GM19372 (cell line): Measurements from ENCODE around the gene PCBP1.
A peak's percentile ranks its signal among the peaks of the same experiment; 100 is the strongest.
"Not testable (repeated sequence)": the region's sequence is repeated elsewhere in the genome, so short reads cannot be mapped to it uniquely, and the experiment has no call there.

Experiments used
- ATAC-seq: cut with Tn5 transposase; IDR thresholded peaks from one replicate; pipeline ENCODE4 v1.9.1; 2021; ENCODE audit warnings: mild to moderate bottlenecking, low read depth, moderate library complexity; ENCODE audit not compliant: unreplicated experiment

Gene PCBP1

GRCh38 chr2:70086838-70087701 lies at the start of gene PCBP1:
Gene PCBP1, plus strand, starts transcription at chr2:70087477. Its CDS starts 267 bp downstream, at chr2:70087744.
- ATAC-seq = peak; percentile 44

DNA sequence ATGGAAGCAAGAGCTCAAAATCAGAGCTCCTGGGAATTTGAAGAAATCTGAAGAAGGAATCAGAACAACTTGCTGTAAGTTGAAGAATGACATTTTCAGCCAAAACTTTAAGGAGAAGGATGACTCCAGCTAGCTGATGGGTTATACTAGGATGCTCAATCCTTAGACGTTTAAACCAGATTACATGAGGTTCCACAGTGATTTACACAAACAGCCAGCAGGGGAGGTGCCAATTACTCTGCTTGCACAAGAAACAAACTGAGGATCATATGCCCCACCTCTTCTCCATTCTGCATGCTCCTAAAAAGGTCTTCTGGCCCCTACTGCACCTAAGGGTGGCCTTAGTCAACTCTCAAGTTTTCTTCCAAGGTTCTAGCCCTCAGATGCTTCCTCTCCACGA lies 47.9 kb upstream of the PCBP1 start:
- no peak for ATAC-seq

- no peak for ATAC-seq
Measured at GRCh38 chr2:70041663-70042062, 45.6 kb upstream of the PCBP1 start.

GRCh38 chr2:70042246-70042645 lies 45.0 kb upstream of the PCBP1 start:
- ATAC-seq = no peak

GRCh38 chr2:70043252-70043875 lies 43.9 kb upstream of the PCBP1 start:
- no peak for ATAC-seq

GRCh38 chr2:70044290-70045040 lies 42.8 kb upstream of the PCBP1 start:
- no peak for ATAC-seq

DNA sequence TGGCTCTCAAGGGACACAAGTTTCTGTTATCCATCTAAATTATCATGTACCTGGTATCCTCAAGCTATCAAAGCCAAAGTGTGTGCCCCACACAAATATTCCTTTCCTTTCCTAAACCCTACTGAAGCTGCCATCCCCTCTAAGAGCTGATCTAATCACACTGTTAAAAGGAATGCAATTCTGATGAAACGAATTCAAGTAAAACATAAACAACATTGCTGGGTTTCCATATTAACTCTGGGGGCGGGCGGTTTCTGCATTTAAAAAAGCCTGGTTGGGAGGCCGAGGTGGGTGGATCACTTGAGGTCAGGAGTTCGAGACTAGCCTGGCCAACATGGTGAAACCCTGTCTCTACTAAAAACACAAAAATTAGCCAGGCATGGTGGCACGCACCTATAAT lies 41.9 kb upstream of the PCBP1 start:
- no peak for ATAC-seq

GRCh38 chr2:70045932-70046331 lies 41.3 kb upstream of the PCBP1 start:
- no peak for ATAC-seq

- no peak for ATAC-seq
Measured at GRCh38 chr2:70046534-70046933, 40.7 kb upstream of the PCBP1 start.

GRCh38 chr2:70047451-70047850 lies 39.8 kb upstream of the PCBP1 start:
- no peak for ATAC-seq

GRCh38 chr2:70049255-70049654 lies 38.0 kb upstream of the PCBP1 start:
- ATAC-seq = no peak

DNA sequence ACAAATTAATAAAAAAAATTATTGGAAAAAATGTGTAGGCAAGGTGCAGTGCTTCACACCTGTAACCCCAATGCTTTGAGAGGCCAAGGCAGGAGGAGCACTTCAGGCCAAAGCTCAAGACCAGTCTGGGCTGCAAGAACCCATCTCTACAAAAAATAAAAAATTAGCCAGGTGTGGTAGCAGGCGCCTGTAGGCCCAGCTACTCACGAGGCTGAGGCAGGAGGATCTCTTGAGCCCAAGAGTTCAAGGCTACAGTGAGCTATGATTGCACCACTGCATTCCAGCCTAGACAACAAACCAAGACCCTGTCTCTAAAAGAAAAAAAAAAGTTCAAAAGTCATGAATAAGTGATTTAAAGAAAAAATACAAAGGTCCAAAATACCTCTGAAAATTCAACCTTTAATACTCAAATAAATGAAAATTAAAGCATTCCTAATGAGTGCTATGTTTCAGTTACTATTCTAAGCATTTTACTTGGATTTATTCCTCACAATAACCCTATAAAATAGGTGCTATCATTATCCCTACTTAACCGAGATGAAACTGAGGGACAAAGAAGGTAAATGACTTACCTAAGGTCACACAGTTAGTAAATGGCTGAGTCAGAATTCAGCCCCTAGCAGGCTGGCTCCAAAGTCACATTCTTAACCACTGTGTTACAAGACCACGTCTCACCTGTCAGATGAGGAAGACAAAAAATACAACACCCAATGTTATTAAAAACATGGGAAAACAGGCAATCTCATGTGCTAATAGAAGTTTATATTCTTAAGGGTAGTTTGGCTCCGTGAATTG lies 36.4 kb upstream of the PCBP1 start:
- ATAC-seq = no peak

DNA sequence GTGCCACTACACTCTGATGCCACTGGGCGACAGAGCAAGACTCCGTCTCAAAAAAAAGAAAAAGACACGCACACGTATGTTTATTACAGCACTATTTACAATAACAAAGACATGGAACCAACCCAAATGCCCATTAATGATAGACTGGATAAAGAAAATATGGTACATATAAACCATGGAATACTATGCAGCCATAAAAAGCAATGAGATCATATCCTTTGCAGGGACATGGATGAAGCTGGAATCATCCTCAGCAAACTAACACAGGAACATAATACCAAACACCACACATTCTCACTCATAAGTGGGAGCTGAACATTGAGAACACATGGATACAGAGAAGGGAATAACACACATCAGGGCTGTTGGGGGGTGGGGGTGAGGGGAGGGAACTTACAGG lies 32.0 kb upstream of the PCBP1 start:
- not testable (repeated sequence) for ATAC-seq

DNA sequence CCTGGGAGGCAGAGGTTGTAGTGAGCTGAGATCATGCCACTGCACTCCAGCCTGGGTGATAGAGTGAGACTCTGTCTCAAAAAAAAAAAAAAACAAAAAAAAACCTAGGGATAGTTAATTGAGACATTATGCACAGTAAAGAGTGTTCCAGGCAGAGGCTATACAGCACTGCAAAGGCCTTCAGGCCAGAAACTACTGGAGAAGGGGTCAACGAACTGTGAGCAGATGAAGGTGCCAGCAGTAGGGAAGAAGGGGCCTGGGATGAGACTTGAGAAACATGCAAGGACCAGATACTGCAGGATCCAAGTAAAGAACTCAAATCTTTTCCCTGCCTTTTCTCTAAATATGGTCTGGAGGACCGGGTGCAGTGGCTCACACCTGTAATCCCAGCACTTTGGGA lies 26.0 kb upstream of the PCBP1 start:
- no peak for ATAC-seq

GRCh38 chr2:70062270-70062669 lies 25.0 kb upstream of the PCBP1 start:
- no peak for ATAC-seq

- no peak for ATAC-seq
Measured at GRCh38 chr2:70068119-70068518, 19.2 kb upstream of the PCBP1 start.

DNA sequence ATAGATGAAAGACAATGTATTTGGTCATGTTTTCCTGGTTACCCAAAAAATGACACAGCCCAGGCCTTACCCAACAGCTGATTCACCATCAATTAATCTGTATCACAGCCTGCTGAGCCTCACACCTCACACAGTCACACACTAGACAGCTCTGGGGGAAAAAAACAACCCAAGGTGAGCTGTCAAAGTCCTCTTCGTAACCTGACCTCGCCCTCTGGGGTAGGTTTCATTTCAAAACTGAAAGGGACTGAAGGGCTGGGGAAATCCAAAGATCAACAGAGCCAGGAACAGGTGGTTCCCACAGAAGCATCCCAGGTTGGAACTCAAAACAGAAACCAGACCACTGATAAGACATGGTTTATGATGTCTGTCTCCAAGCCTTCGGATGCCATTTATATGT lies 18.2 kb upstream of the PCBP1 start:
- ATAC-seq = peak; percentile 76

GRCh38 chr2:70070542-70071268 lies 16.6 kb upstream of the PCBP1 start:
- ATAC-seq = no peak

DNA sequence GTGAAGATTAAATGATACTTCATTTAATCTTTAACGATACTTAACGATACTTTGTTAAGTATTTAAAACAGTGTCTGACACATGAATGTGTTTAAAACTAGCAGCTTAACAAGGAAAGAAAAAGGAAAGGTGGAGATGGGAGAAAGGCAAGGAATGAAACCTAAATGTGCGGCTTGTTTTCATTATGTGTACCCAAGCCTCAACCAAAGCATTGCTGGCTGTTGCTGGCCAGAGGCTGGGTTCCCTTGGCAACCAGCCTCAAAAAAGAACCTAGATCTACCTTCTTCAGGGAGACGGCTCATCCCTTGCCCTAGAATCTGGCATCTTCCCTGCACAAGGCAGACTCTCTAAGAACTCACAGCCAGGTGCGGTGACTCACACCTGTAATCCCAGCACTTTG lies 13.8 kb upstream of the PCBP1 start:
- no peak for ATAC-seq

GRCh38 chr2:70078384-70078783 lies 8.9 kb upstream of the PCBP1 start:
- no peak for ATAC-seq
